ENCODE data around the gene RAD1. TPM values are rescaled to one million over a fixed set of nuclear protein-coding genes. Genes with fewer than 3 reads are reported as not detected.

Gene RAD1
- total RNA-seq, 1 experiment from 2014 or later, result 47.8 TPM

DNA sequence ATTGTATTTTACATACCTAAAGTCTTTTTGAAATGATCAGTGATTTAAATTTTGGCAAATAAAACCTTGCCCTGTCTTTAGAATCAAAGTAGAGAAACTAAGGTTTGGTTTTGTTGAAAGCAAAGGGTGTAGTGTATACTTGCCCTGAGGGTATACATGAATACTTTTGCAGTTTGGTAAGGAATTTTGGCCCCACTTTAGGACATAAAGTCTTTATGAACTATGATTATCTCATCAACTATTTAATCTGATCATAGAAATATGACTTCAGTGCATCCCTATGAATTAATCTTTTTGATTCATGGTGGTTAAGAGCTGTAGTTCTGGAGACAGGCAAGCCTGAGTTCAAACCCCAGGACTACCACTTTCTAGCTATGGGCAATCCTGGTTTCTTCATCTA lies 17.7 kb downstream of the RAD1 start:
- Histone ChIP-seq H3K4me3 (ENCODE audit: insufficient read depth, low read depth, low read length) (no peak overlapping the region), H3K27me3 (ENCODE audit: control insufficient read depth, insufficient read depth, low read length) (no peaks in the 10 kb centered on the region), H3K36me3 (replicated peaks; ENCODE audit: control insufficient read depth, insufficient read depth, low read length) (peaks cover 2% of the 10 kb centered on the region)
- DNase-seq, result no peak

- no peak overlapping the region for H3K4me3 ChIP-seq (ENCODE audit: insufficient read depth, low read depth, low read length)
- H3K27me3 ChIP-seq (ENCODE audit: control insufficient read depth, insufficient read depth, low read length), result no peaks in the 10 kb centered on the region
- H3K36me3 ChIP-seq (replicated peaks; ENCODE audit: control insufficient read depth, insufficient read depth, low read length), result peaks cover 2% of the 10 kb centered on the region
- DNase-seq, result no peak
Measured at GRCh38 chr5:34895641-34896419, 19.5 kb downstream of the RAD1 start.

GRCh38 chr5:34894716-34895115 lies 20.6 kb downstream of the RAD1 start:
- DNase-seq, result no peak
- H3K27me3 ChIP-seq (ENCODE audit: control insufficient read depth, insufficient read depth, low read length), result no peaks in the 10 kb centered on the region
- no peak overlapping the region for H3K4me3 ChIP-seq (ENCODE audit: insufficient read depth, low read depth, low read length)
- H3K36me3 ChIP-seq (replicated peaks; ENCODE audit: control insufficient read depth, insufficient read depth, low read length), result peaks cover 2% of the 10 kb centered on the region

GRCh38 chr5:34892414-34892813 lies 22.9 kb downstream of the RAD1 start:
- DNase-seq, result no peak
- Histone ChIP-seq H3K36me3 (replicated peaks; ENCODE audit: control insufficient read depth, insufficient read depth, low read length) (peaks cover 2% of the 10 kb centered on the region), H3K4me3 (ENCODE audit: insufficient read depth, low read depth, low read length) (no peak overlapping the region), H3K27me3 (ENCODE audit: control insufficient read depth, insufficient read depth, low read length) (no peaks in the 10 kb centered on the region)

DNA sequence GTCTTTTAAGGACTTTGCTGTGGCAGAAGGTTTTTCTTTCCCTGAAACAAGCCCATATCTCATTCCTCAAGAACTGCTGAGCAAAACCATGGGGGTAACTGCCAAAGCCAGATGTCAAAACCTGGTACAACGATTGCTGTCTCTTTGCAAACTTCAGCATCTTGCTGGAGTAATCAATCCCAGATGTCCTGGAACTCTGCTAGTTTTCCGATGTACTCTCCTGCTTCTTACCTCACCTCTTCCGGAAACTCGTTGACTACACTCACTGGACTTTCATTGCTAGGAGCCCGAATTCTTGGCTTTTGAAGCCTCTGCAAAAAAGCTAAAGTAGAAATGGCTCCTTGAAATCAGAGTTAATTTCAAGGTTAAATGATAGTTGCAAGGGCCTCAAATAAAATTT lies 23.3 kb downstream of the RAD1 start:
- H3K27me3 ChIP-seq (ENCODE audit: control insufficient read depth, insufficient read depth, low read length), result no peaks in the 10 kb centered on the region
- no peak for DNase-seq
- no peak overlapping the region for H3K4me3 ChIP-seq (ENCODE audit: insufficient read depth, low read depth, low read length)
- H3K36me3 ChIP-seq (replicated peaks; ENCODE audit: control insufficient read depth, insufficient read depth, low read length), result peaks cover 2% of the 10 kb centered on the region

- DNase-seq, result no peak
- no peak overlapping the region for H3K4me3 ChIP-seq (ENCODE audit: insufficient read depth, low read depth, low read length)
- no peaks in the 10 kb centered on the region for H3K27me3 ChIP-seq (ENCODE audit: control insufficient read depth, insufficient read depth, low read length)
- H3K36me3 ChIP-seq (replicated peaks; ENCODE audit: control insufficient read depth, insufficient read depth, low read length), result no peaks in the 10 kb centered on the region
Measured at GRCh38 chr5:34889394-34889793, 25.9 kb downstream of the RAD1 start.

DNA sequence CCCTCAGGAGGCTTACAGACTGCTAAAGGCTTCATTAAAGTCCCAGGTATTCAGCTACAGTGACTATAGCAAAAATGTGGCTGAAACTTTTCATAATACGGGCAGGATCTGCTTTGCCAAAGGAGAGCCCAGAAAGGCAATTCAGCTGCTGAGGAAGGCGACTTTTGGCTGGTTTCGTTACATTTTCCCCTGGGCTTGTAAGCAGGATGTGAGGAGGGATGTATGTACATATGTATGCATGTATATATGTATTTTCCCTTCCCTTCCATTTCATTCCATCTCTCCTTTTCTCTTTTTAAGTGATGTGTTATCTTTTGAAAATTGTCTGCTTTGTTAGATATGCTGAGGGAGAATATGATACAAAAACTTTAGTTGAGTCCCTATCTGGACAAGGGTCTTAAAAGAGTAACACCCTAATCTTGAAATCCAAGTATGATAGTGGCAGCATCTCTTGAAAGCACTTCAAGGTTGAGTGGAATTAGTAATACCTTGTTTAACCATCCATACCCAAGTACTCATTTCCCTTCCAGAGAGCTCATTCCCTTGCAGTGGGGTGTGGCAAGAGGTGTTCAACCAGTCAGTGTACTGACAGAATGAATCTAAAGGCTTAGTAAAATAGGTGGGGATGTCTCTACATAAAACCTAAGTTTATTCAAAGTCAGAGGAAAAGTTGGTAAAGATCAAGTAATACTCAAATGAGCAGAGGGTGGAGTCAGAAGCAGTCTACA lies 28.7 kb downstream of the RAD1 start:
- Histone ChIP-seq H3K27me3 (ENCODE audit: control insufficient read depth, insufficient read depth, low read length) (no peaks in the 10 kb centered on the region), H3K36me3 (replicated peaks; ENCODE audit: control insufficient read depth, insufficient read depth, low read length) (no peaks in the 10 kb centered on the region), H3K4me3 (ENCODE audit: insufficient read depth, low read depth, low read length) (no peak overlapping the region)
- DNase-seq, result no peak

DNA sequence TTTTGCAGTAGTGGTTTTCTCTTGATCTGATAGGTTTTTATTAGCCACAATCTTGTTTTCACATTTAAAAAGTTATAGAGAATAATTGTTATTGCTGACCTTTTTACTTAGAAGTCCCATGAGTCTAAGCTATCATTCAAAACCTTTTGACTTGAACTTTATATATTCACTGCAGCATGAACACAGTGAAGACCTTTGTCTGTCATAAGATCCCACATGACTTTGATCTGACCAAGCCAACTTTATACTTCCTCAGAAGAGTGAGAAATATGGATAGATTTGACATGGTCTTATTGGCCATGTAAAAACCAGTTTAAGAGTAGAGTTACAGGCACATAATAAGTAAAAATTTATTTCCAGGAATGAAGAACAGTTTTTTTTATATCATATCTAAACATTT lies 34.1 kb downstream of the RAD1 start:
- DNase-seq, result no peak
- H3K36me3 ChIP-seq (replicated peaks; ENCODE audit: control insufficient read depth, insufficient read depth, low read length), result no peaks in the 10 kb centered on the region
- H3K4me3 ChIP-seq (ENCODE audit: insufficient read depth, low read depth, low read length), result no peak overlapping the region
- H3K27me3 ChIP-seq (ENCODE audit: control insufficient read depth, insufficient read depth, low read length), result no peaks in the 10 kb centered on the region

- no peak for DNase-seq
- Histone ChIP-seq H3K4me3 (ENCODE audit: insufficient read depth, low read depth, low read length) (no peak overlapping the region), H3K36me3 (replicated peaks; ENCODE audit: control insufficient read depth, insufficient read depth, low read length) (no peaks in the 10 kb centered on the region), H3K27me3 (ENCODE audit: control insufficient read depth, insufficient read depth, low read length) (no peaks in the 10 kb centered on the region)
Measured at GRCh38 chr5:34876275-34876674, 39.0 kb downstream of the RAD1 start.

DNA sequence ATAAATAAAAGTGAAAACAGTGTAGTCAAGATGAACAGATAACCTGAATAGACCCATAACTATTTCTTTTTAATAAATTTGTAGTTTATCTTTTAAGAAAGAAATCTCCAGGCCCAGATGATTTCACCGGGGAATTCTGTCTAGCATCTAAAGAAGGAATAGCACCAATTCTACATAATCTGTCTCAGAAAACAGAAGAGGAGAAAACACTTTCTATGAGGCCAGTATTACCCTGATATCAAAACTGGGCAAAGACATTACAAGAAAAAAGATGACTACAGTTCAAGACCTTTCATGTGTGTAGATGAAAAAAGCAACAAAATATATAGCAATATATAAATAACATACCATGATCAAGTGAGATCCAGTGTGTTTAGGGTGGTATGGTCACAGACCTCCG lies 44.9 kb downstream of the RAD1 start:
- Histone ChIP-seq H3K27me3 (ENCODE audit: control insufficient read depth, insufficient read depth, low read length) (no peaks in the 10 kb centered on the region), H3K4me3 (ENCODE audit: insufficient read depth, low read depth, low read length) (no peak overlapping the region), H3K36me3 (replicated peaks; ENCODE audit: control insufficient read depth, insufficient read depth, low read length) (no peaks in the 10 kb centered on the region)
- no peak for DNase-seq

GRCh38 chr5:34869256-34869655 lies 46.0 kb downstream of the RAD1 start:
- Histone ChIP-seq H3K27me3 (ENCODE audit: control insufficient read depth, insufficient read depth, low read length) (no peaks in the 10 kb centered on the region), H3K36me3 (replicated peaks; ENCODE audit: control insufficient read depth, insufficient read depth, low read length) (no peaks in the 10 kb centered on the region), H3K4me3 (ENCODE audit: insufficient read depth, low read depth, low read length) (no peak overlapping the region)
- DNase-seq, result no peak

GRCh38 chr5:34868791-34869190 lies 46.5 kb downstream of the RAD1 start:
- H3K27me3 ChIP-seq (ENCODE audit: control insufficient read depth, insufficient read depth, low read length), result no peaks in the 10 kb centered on the region
- DNase-seq, result no peak
- no peak overlapping the region for H3K4me3 ChIP-seq (ENCODE audit: insufficient read depth, low read depth, low read length)
- no peaks in the 10 kb centered on the region for H3K36me3 ChIP-seq (replicated peaks; ENCODE audit: control insufficient read depth, insufficient read depth, low read length)

GRCh38 chr5:34867660-34868059 lies 47.6 kb downstream of the RAD1 start:
- H3K27me3 ChIP-seq (ENCODE audit: control insufficient read depth, insufficient read depth, low read length), result no peaks in the 10 kb centered on the region
- no peak overlapping the region for H3K4me3 ChIP-seq (ENCODE audit: insufficient read depth, low read depth, low read length)
- no peak for DNase-seq
- no peaks in the 10 kb centered on the region for H3K36me3 ChIP-seq (replicated peaks; ENCODE audit: control insufficient read depth, insufficient read depth, low read length)

GRCh38 chr5:34866989-34867471 lies 48.3 kb downstream of the RAD1 start:
- DNase-seq, result no peak
- H3K27me3 ChIP-seq (ENCODE audit: control insufficient read depth, insufficient read depth, low read length), result no peaks in the 10 kb centered on the region
- no peaks in the 10 kb centered on the region for H3K36me3 ChIP-seq (replicated peaks; ENCODE audit: control insufficient read depth, insufficient read depth, low read length)
- no peak overlapping the region for H3K4me3 ChIP-seq (ENCODE audit: insufficient read depth, low read depth, low read length)

DNA sequence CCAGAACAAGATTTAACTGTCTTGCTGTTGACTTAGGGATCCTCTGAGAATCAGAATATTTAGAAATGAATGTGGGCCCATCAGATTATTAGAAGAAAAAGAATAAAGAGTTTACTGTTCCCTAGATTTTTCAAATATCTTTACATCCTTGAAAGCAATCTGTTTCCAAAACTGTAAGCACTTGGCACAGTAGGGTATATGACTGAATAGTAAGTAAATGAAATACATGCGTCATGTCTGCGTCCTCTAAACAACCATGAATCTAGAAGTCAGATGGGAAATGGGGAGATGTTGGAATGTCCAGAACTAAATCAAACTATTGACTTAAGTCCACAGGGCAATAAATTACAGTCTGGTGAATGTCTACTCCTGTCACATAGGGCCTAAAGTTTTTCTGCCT lies 50.2 kb downstream of the RAD1 start:
- DNase-seq, result no peak
- Histone ChIP-seq H3K4me3 (ENCODE audit: insufficient read depth, low read depth, low read length) (no peak overlapping the region), H3K36me3 (replicated peaks; ENCODE audit: control insufficient read depth, insufficient read depth, low read length) (no peaks in the 10 kb centered on the region), H3K27me3 (ENCODE audit: control insufficient read depth, insufficient read depth, low read length) (no peaks in the 10 kb centered on the region)

All from H7 (cell line).